ENCODE results near the gene CDC42BPG. TPM values are rescaled to one million over a fixed set of nuclear protein-coding genes. Genes with fewer than 3 reads are reported as not detected.

CDC42BPG gene
- total and polyA plus RNA-seq, 2 experiments from 2014 or later, result not detected

DNA sequence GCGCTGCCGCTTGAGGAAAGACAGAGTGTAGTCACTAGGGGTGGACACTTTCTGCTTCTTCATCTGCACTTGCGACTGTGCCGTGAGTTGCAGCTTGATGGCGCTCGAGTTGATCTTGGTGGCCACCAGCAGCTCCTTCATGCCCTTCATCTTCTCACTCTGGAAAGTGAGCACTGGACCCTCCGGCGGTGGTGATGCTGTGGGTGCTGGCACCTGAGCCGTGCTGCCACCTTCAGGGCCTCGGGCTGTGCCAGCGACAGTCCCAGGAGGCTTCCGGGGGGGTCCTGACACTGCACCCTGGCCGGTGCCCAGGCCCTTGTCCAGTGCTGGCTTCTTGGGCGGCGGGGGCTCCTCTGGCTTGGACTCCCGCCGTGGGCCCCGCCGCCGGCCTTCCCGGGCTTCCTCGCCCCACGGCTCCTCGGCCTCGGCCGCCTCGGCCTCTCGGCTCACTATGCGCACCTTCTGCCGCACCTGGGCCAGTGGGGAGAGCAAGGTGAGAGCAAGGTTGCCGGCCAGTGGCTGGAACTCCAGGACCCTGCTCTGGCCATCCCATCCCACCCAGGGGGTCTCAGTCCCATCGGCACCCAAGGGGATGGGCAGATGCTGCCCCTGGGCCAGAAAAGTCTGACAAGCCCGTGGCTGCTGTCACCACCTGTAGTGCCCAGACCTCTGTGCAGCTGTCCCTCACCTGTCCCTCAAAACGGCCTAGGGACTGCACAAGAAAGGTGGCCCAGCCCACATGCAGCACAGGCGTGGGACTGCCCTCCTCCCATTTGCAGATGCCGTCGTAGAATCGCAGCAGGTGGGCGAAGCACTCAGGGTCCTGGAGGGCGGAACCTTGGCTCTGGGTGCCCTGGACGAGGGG lies 39.9 kb downstream of the CDC42BPG start:
- H3K4me3 ChIP-seq, result 0 out of 2 replicates have a peak overlapping the region, but pooled peaks have one; percentile 88
- 84 to 90% methylated on average over 26 to 41 of the region's 41 CpGs for WGBS, 2 experiments (ENCODE audit: low coverage in 1 of 2, low lambda C conversion rate in 2 of 2, missing lambda C conversion rate in 2 of 2)
- H3K9ac ChIP-seq, result peak overlapping the region; percentile 80
- no peaks in the 10 kb centered on the region for H3F3A ChIP-seq (ENCODE audit: insufficient read depth)
- no peaks in the 10 kb centered on the region for H3K9me2 ChIP-seq (ENCODE audit: insufficient read depth)
- H3K9me3 ChIP-seq (ENCODE audit: low read depth), result no peaks in the 10 kb centered on the region
- no peak overlapping the region for H2AFZ ChIP-seq
- peak; percentile 32 for DNase-seq
- H3K27ac ChIP-seq, result no peak overlapping the region
- peaks cover 6% of the 10 kb centered on the region for H3K79me2 ChIP-seq (ENCODE audit: insufficient read depth)
- no peaks in the 10 kb centered on the region for H4K20me1 ChIP-seq (ENCODE audit: insufficient read depth)
- H3K27me3 ChIP-seq (replicated peaks; ENCODE audit: insufficient read depth), result no peaks in the 10 kb centered on the region
- in situ Hi-C loops (cut with MboI), result no loop called here
- TF ChIP-seq EZH2phosphoT487 (IDR thresholded peaks at IDR 0.05; ENCODE audit: insufficient read depth, low read depth), result no peak
- TF ChIP-seq EZH2 (IDR thresholded peaks at IDR 0.05; ENCODE audit: insufficient read depth, poor library complexity, severe bottlenecking), result no peak
- H3K36me3 ChIP-seq (ENCODE audit: low read depth), result no peaks in the 10 kb centered on the region
- H3K4me2 ChIP-seq (ENCODE audit: unreplicated experiment), result peak overlapping the region; percentile 99
- peaks cover 14% of the 10 kb centered on the region for H3K4me1 ChIP-seq (ENCODE audit: insufficient read depth)

DNA sequence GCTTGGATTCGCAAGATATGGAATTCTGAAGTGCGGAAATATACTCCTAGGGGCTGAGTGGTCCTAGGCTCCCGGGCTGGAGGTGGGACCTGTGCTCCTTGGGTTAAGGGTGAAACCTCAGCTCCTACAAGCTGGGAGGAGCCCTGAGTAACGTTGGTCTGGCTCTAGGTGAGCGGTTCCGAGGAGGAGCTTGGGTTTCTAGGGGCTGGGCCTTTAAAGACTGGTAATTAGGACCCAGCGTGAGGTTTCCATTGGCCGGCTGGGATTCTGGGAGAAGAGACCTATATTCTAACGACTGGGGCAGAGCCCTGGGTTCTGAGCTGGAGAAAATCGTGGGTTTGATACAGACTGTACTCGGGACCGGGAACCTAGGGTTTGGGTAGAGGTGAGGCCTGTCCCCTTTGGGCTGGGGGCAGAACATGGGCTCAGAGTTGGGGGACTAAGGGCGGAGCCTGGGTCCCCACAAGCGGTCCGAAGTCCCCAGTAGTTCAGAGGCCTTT lies 40.6 kb downstream of the CDC42BPG start:
- Histone ChIP-seq H3F3A (ENCODE audit: insufficient read depth) (no peaks in the 10 kb centered on the region), H3K27me3 (replicated peaks; ENCODE audit: insufficient read depth) (no peaks in the 10 kb centered on the region), H2AFZ (peak overlapping the region; percentile 94), H4K20me1 (ENCODE audit: insufficient read depth) (no peaks in the 10 kb centered on the region), H3K4me2 (ENCODE audit: unreplicated experiment) (peak overlapping the region; percentile 99), H3K36me3 (ENCODE audit: low read depth) (no peaks in the 10 kb centered on the region), H3K4me1 (ENCODE audit: insufficient read depth) (peaks cover 8% of the 10 kb centered on the region; the same call in 1 of the 2 replicates), H3K79me2 (ENCODE audit: insufficient read depth) (no peaks in the 10 kb centered on the region), H3K4me3 (peak overlapping the region; percentile 88), H3K9ac (peak overlapping the region; percentile 80), H3K27ac (peak overlapping the region; percentile 57), H3K9me3 (ENCODE audit: low read depth) (no peaks in the 10 kb centered on the region), H3K9me2 (ENCODE audit: insufficient read depth) (no peaks in the 10 kb centered on the region)
- 28 to 29% methylated on average over 15 of the region's 15 CpGs for WGBS, 2 experiments (ENCODE audit: low coverage in 1 of 2, low lambda C conversion rate in 2 of 2, missing lambda C conversion rate in 2 of 2)
- in situ Hi-C loops (cut with MboI), result no loop called here
- no peak for DNase-seq
- TF ChIP-seq EZH2phosphoT487 (IDR thresholded peaks at IDR 0.05; ENCODE audit: insufficient read depth, low read depth), result no peak
- no peak for TF ChIP-seq EZH2 (IDR thresholded peaks at IDR 0.05; ENCODE audit: insufficient read depth, poor library complexity, severe bottlenecking)

DNA sequence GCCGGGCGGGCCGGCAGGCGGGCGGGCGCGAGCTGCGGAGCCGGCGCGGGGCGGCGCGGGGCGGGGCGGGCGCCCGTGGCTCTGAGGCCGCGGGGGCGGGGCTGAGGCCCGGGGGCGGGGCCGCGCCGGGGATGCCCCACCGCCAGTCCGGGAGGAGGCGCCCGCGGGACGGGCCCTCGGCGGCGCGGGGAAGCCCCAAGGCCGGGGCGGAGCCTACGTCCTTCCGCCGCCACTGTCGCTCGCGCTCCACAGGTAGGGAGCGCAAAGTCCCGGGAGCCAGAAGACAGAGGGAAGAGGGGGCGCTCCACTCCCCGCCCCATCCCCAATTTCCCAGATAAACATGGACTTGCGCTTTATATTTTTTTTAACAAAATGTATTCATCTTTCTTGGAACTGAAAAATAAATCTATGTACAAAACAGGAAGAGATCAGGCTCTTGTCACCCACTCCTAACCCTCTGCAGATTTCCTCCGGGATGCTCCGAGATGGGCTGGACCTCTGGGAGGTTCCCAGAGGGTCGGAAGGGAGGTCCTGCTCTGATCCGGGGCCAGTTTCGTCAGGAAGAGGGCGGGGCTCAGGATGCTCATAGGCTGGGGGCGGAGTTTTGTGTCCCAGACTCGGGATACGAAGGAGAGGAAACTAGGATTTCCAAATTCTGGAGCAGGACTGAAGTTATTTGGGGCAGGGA lies 41.2 kb downstream of the CDC42BPG start, which contains the start of gene MAP4K2:
MAP4K2 (minus strand) TSS at position 57 of the 688 bp plus-strand sequence. CDS start 65 bp downstream, outside the sequence.
- H2AFZ ChIP-seq, result peak within 1 kb of the TSS; percentile 94
- H3K27me3 ChIP-seq (replicated peaks; ENCODE audit: insufficient read depth), result no peaks in the 10 kb centered on the region
- H3K79me2 ChIP-seq (ENCODE audit: insufficient read depth), result no peaks in the 10 kb centered on the region
- DNase-seq, result peak; percentile 96
- peak within 1 kb of the TSS; percentile 57 for H3K27ac ChIP-seq
- no peaks in the 10 kb centered on the region for H3K36me3 ChIP-seq (ENCODE audit: low read depth)
- H3K4me3 ChIP-seq, result peak within 1 kb of the TSS; percentile 88
- peak within 1 kb of the TSS; percentile 99 for H3K4me2 ChIP-seq (ENCODE audit: unreplicated experiment)
- H3K4me1 ChIP-seq (ENCODE audit: insufficient read depth), result peaks cover 8% of the 10 kb centered on the region; the same call in 1 of the 2 replicates
- no peaks in the 10 kb centered on the region for H3F3A ChIP-seq (ENCODE audit: insufficient read depth)
- TF ChIP-seq EZH2phosphoT487 (IDR thresholded peaks at IDR 0.05; ENCODE audit: insufficient read depth, low read depth) (no peak), EZH2 (IDR thresholded peaks at IDR 0.05; ENCODE audit: insufficient read depth, poor library complexity, severe bottlenecking) (no peak)
- no peaks in the 10 kb centered on the region for H4K20me1 ChIP-seq (ENCODE audit: insufficient read depth)
- peak within 1 kb of the TSS; percentile 80 for H3K9ac ChIP-seq
- no peaks in the 10 kb centered on the region for H3K9me2 ChIP-seq (ENCODE audit: insufficient read depth)
- no peaks in the 10 kb centered on the region for H3K9me3 ChIP-seq (ENCODE audit: low read depth)
- 1 to 2% methylated on average over 26 to 31 of the region's 58 CpGs for WGBS, 2 experiments (ENCODE audit: low coverage in 1 of 2, low lambda C conversion rate in 2 of 2, missing lambda C conversion rate in 2 of 2)
- in situ Hi-C loops (cut with MboI), result no loop called here

Data from GM23248 (cell line).